ENCODE results near the gene PCDHB7.

- TF ChIP-seq CTCF (IDR thresholded peaks at IDR 0.05 in 8 of 11, conservative IDR thresholded peaks at IDR 0.05 in 3 of 11) (no peak), POLR2A (IDR thresholded peaks at IDR 0.05) (no peak)
Observed at GRCh38 chr5:141135718-141136266, 36.7 kb upstream of the PCDHB7 start.
